ENCODE data around the gene SLC5A9. TPM values are rescaled to one million over a fixed set of nuclear protein-coding genes. Genes with fewer than 3 reads are reported as not detected.
"Not testable (repeated sequence)": the region's sequence is repeated elsewhere in the genome, so short reads cannot be mapped to it uniquely, and the experiment has no call there.

Gene SLC5A9
- total and polyA plus RNA-seq, 3 donors from 2014 or later = 1.4 to 3.0 (median 2.3) TPM

DNA sequence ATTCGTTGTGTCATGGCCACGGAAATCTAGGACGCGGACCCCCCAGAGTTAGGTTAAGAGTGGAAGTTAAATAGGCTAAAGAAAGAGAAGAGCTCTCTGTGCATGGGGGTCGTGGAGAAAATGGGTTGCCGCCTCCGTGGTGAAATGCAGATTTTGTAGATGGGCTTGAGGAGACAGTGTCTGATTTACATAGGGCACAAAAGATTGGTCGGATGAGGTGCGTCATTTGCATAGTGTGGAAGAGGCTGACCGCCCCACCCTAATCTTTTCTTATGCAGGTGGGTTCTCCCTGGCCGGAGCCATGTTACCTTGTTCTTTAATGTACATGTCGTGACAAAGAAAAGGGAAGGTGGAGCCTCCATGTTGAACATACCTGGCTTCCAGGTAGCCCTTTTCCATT, 14.3 kb upstream of the SLC5A9 start:
- Histone ChIP-seq H3K27ac (no peak overlapping the region), H3K27me3 (no peaks in the 10 kb centered on the region), H3K4me3 (no peak overlapping the region), H3K9me3 (no peaks in the 10 kb centered on the region), H3K36me3 (ENCODE audit: low read depth, missing control alignments) (no peaks in the 10 kb centered on the region), H3K4me1 (no peaks in the 10 kb centered on the region)
- TF ChIP-seq POLR2A (IDR thresholded peaks at IDR 0.05) = no peak
- TF ChIP-seq, protein P1, sequence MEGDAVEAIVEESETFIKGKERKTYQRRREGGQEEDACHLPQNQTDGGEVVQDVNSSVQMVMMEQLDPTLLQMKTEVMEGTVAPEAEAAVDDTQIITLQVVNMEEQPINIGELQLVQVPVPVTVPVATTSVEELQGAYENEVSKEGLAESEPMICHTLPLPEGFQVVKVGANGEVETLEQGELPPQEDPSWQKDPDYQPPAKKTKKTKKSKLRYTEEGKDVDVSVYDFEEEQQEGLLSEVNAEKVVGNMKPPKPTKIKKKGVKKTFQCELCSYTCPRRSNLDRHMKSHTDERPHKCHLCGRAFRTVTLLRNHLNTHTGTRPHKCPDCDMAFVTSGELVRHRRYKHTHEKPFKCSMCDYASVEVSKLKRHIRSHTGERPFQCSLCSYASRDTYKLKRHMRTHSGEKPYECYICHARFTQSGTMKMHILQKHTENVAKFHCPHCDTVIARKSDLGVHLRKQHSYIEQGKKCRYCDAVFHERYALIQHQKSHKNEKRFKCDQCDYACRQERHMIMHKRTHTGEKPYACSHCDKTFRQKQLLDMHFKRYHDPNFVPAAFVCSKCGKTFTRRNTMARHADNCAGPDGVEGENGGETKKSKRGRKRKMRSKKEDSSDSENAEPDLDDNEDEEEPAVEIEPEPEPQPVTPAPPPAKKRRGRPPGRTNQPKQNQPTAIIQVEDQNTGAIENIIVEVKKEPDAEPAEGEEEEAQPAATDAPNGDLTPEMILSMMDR (IDR thresholded peaks at IDR 0.05) = no peak
- no peak for DNase-seq
- 85 to 92% methylated on average over 12 of the region's 12 CpGs for WGBS, 2 donors
- intact Hi-C loops (cut with DNase I; ENCODE audit: low total_unique reads) = no loop called here

GRCh38 chr1:48208652-48209051, 13.9 kb upstream of the SLC5A9 start:
- intact Hi-C loops (cut with DNase I; ENCODE audit: low total_unique reads) = no loop called here
- H3K4me1 ChIP-seq = no peaks in the 10 kb centered on the region
- no peaks in the 10 kb centered on the region for H3K27me3 ChIP-seq
- H3K4me3 ChIP-seq = no peak overlapping the region
- 79 to 84% methylated on average over 4 of the region's 4 CpGs for WGBS, 2 donors
- no peak for DNase-seq
- no peak for TF ChIP-seq POLR2A (IDR thresholded peaks at IDR 0.05)
- TF ChIP-seq, protein P1 (IDR thresholded peaks at IDR 0.05) = no peak
- H3K36me3 ChIP-seq (ENCODE audit: low read depth, missing control alignments) = no peaks in the 10 kb centered on the region
- no peak overlapping the region for H3K27ac ChIP-seq
- H3K9me3 ChIP-seq = no peaks in the 10 kb centered on the region

DNA sequence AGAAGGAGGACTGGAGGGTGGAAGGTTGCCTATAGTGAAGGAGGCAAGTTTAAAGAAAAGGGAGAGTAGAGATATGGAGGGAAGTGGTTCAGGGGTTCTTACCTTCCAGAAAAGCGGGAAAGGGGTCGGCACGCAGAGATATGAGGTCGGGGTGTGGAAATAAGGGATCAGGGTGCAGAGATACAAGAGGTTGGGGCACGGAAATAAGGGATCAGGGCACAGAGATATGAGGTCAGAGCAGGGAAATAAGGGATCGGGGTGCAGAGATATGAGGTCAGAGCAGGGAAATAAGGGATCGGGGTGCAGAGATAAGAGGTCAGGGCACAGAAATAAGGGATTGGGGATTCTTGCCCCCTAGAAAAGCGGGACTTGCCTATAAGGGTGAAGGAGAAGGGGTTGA, 9.1 kb upstream of the SLC5A9 start:
- H3K27ac ChIP-seq; DNase-seq; H3K9me3 ChIP-seq; intact Hi-C loops (cut with DNase I; ENCODE audit: low total_unique reads); H3K27me3 ChIP-seq; H3K36me3 ChIP-seq (ENCODE audit: low read depth, missing control alignments); H3K4me3 ChIP-seq: not testable (repeated sequence)
- peaks cover 14% of the 10 kb centered on the region for H3K4me1 ChIP-seq
- 82 to 89% methylated on average over 8 of the region's 8 CpGs for WGBS, 2 donors

DNA sequence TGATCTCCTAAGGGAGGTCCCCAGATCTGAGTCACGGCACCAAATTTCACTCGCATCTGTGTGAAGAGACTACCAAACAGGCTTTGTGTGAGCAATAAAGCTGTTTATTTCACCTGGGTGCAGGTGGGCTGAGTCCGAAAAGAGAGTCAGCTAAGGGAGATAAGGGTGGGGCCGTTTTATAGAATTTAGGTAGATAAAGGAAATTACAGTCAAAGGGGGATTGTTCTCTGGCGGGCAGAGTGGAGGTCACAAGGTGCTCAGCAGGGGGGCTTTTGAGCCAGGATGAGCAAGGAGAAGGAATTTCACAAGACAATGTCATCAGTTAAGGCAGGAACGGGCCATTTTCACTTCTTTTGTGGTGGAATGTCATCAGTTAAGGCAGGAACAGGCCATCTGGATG, 8.2 kb upstream of the SLC5A9 start:
- 64 to 67% methylated on average over 6 of the region's 6 CpGs for WGBS, 2 donors
- H3K9me3 ChIP-seq; H3K36me3 ChIP-seq (ENCODE audit: low read depth, missing control alignments); intact Hi-C loops (cut with DNase I; ENCODE audit: low total_unique reads); DNase-seq; H3K4me3 ChIP-seq; H3K27ac ChIP-seq; H3K27me3 ChIP-seq: not testable (repeated sequence)
- peaks cover 14% of the 10 kb centered on the region for H3K4me1 ChIP-seq

DNA sequence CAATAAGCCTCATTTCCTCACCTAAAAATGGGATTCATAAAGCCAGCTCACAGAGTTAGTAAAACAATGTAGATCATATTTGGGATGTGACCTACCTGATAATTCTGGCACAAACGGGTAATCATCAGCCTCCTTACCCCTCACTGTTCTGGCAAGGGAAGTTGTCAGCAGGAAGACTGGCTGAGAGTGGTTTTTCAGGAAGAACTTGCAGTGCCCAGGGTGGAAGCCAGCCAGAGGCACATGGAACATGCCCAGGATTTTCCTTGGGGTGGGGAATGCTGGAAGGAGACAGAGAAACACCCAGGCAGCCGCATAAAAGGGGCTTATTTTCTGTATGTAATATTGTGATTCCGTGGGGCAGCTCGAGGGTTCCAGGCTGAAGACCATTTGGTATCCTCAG, 7.7 kb upstream of the SLC5A9 start:
- no peak for DNase-seq
- Histone ChIP-seq H3K4me3 (no peak overlapping the region), H3K27me3 (no peaks in the 10 kb centered on the region), H3K27ac (no peak overlapping the region), H3K4me1 (peaks cover 14% of the 10 kb centered on the region), H3K9me3 (no peaks in the 10 kb centered on the region), H3K36me3 (ENCODE audit: low read depth, missing control alignments) (no peaks in the 10 kb centered on the region)
- intact Hi-C loops (cut with DNase I; ENCODE audit: low total_unique reads) = no loop called here
- TF ChIP-seq, protein P1 (IDR thresholded peaks at IDR 0.05) = no peak
- TF ChIP-seq POLR2A (IDR thresholded peaks at IDR 0.05) = no peak
- WGBS, 2 donors = 67 to 75% methylated on average over 4 of the region's 4 CpGs

DNA sequence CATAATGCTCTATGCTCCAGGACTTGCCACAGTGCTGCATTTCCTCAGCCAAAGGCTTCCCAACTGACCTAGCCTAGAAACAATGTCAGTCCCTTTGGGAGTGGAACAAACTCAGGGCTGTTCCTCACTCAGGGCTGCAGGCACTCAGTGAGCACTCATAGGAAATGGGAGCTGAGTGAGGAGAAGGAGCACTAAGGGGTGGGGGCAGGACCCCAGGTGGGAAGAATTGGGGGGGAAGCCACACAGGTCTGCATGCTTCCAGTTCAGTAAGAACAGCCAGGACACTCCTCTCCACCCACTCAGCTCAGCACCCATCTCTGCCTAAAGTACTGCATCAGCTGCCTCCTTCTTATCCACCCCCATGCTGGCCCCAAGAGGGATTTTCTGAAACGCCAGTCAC, 7.3 kb upstream of the SLC5A9 start:
- Histone ChIP-seq H3K36me3 (ENCODE audit: low read depth, missing control alignments) (no peaks in the 10 kb centered on the region), H3K27ac (no peak overlapping the region), H3K4me3 (no peak overlapping the region), H3K4me1 (peaks cover 14% of the 10 kb centered on the region), H3K27me3 (no peaks in the 10 kb centered on the region), H3K9me3 (no peaks in the 10 kb centered on the region)
- intact Hi-C loops (cut with DNase I; ENCODE audit: low total_unique reads) = no loop called here
- no peak for TF ChIP-seq POLR2A (IDR thresholded peaks at IDR 0.05)
- TF ChIP-seq, protein P1 (IDR thresholded peaks at IDR 0.05) = no peak
- 61 to 65% methylated on average over 1 of the region's 1 CpG for WGBS, 2 donors
- no peak for DNase-seq

Measured in testis (tissue), 3 donors.